Lung (tissue), 12 donors: ENCODE measurements around the gene ALOX12B. TPM values are rescaled to one million over a fixed set of nuclear protein-coding genes. Genes with fewer than 3 reads are reported as not detected.

Source experiments
- ATAC-seq: fragments of 200-7000 bp; cut with Tn5 transposase; one replicate; pipeline ENCODE4 v1.9.1; 2020; ENCODE audit warnings: moderate number of reproducible peaks; ENCODE audit not compliant: insufficient read depth, low FRiP score
- DNase-seq, 3 donors: peaks; one replicate each; pipeline ENCODE4 v3.0.0-alpha.2; 2013 to 2017
- H3K27ac ChIP-seq, 2 donors: one replicate each; pipeline ENCODE4 v1.5.1; 2013; ENCODE audit warnings: mild to moderate bottlenecking in 2 of 2, moderate library complexity in 2 of 2, control low read depth in 1 of 2, inconsistent platforms in 1 of 2, low read depth in 1 of 2, low read length in 1 of 2
- H3K27me3 ChIP-seq, 3 donors: one replicate each; pipeline ENCODE4 v1.5.1; 2013; ENCODE audit warnings: low read length in 2 of 3; ENCODE audit not compliant: control insufficient read depth in 3 of 3, insufficient read depth in 3 of 3
- H3K36me3 ChIP-seq, 4 donors: one replicate each; pipeline ENCODE4 v1.5.1; 2013; ENCODE audit warnings: low read length in 4 of 4, mild to moderate bottlenecking in 1 of 4, moderate library complexity in 1 of 4; ENCODE audit not compliant: control insufficient read depth in 4 of 4, insufficient read depth in 4 of 4
- H3K4me1 ChIP-seq, 5 donors: one replicate each; pipeline ENCODE4 v1.5.1; 2013; ENCODE audit warnings: low read length in 5 of 5, mild to moderate bottlenecking in 2 of 5, moderate library complexity in 1 of 5; ENCODE audit not compliant: control insufficient read depth in 5 of 5, insufficient read depth in 5 of 5
- H3K4me3 ChIP-seq: one replicate; pipeline ENCODE4 v1.5.1; 2013; ENCODE audit warnings: mild to moderate bottlenecking, control low read depth, moderate library complexity
- H3K9ac ChIP-seq, 2 donors: one replicate each; pipeline ENCODE4 v1.5.1; 2013; ENCODE audit warnings: low read length in 2 of 2, control low read depth in 1 of 2; ENCODE audit not compliant: insufficient read depth in 1 of 2
- H3K9me3 ChIP-seq, 4 donors: one replicate each; pipeline ENCODE4 v1.5.1; 2013; ENCODE audit warnings: low read length in 3 of 4, mild to moderate bottlenecking in 1 of 4, moderate library complexity in 1 of 4; ENCODE audit not compliant: control insufficient read depth in 4 of 4, insufficient read depth in 3 of 4
- CTCF ChIP-seq: IDR thresholded peaks from 2 replicates; pipeline ENCODE4 v1.5.1; 2012; ENCODE audit warnings: mild to moderate bottlenecking; ENCODE audit errors: control extremely low read depth, extremely low read depth
- WGBS, 2 donors: extraction: QIAGEN DNeasy Blood & Tissue Kit; methylation state at CpG; one replicate each; pipeline ENCODE4 v1.1.7; 2013; 5-methylcytosine and 5-hydroxymethylcytosine counted together
- polyA plus RNA-seq, 2 donors: library from polyadenylated mRNA; stranded (reverse); fragments of 200-250 nt; gene quantifications; one replicate each; pipeline ENCODE4 v1.2.1, GENCODE V29; 2013
- total RNA-seq, 2 donors: library from RNA; depleted of rRNA in 1 of 2; stranded (reverse); fragments of >200 nt in 1 of 2; gene quantifications; one replicate each; pipeline ENCODE4 v1.2.1, GENCODE V29; 2014 to 2021
- donor health status: control.
- donor health status: control.
- donor health status: Bipolar disorder and iron deficiency.
- donor health status: healthy.
- donor health status: DM: yes; HTN: yes; CAD: no.

ALOX12B gene
- total and polyA plus RNA-seq, 4 donors = 0.06 to 0.48 (median 0.46) TPM; not detected in 1

- 71 to 89% methylated on average over 3 of the region's 3 CpGs for WGBS, 2 donors
- peaks cover 0 to 21% (median 9%) of the 10 kb centered on the region in 3 donors for H3K27me3 ChIP-seq
- no peaks in the 10 kb centered on the region for H3K36me3 ChIP-seq
- H3K9me3 ChIP-seq = no peaks in the 10 kb centered on the region
- DNase-seq (no peak), ATAC-seq (no peak)
- H3K9ac ChIP-seq = no peak overlapping the region
- peaks cover 0 to 6% (median 0%) of the 10 kb centered on the region in 5 donors for H3K4me1 ChIP-seq
- no peak for TF ChIP-seq CTCF
- no peak overlapping the region for H3K4me3 ChIP-seq
- no peak overlapping the region for H3K27ac ChIP-seq
Observed at GRCh38 chr17:8131844-8132441, 44.4 kb upstream of the ALOX12B start.

- no peak for ATAC-seq
- 79 to 87% methylated on average over 14 of the region's 14 CpGs for WGBS, 2 donors
- Histone ChIP-seq H3K36me3 (no peaks in the 10 kb centered on the region), H3K4me3 (no peak overlapping the region), H3K4me1 (peaks cover 0 to 36% (median 18%) of the 10 kb centered on the region in 5 donors), H3K27me3 (peaks cover 0 to 43% (median 26%) of the 10 kb centered on the region in 3 donors), H3K9ac (no peak overlapping the region), H3K9me3 (no peaks in the 10 kb centered on the region), H3K27ac (no peak overlapping the region)
- TF ChIP-seq CTCF = no peak
- no peak for DNase-seq
Observed at GRCh38 chr17:8128125-8128784, 40.7 kb upstream of the ALOX12B start.

GRCh38 chr17:8126491-8127066, 39.1 kb upstream of the ALOX12B start:
- TF ChIP-seq CTCF = no peak
- Histone ChIP-seq H3K27ac (peak overlapping the region; percentile 29 to 51), H3K9ac (peak overlapping the region in 1 of 2 donors; percentile 87), H3K4me3 (peak overlapping the region; percentile 34), H3K36me3 (no peaks in the 10 kb centered on the region), H3K9me3 (no peaks in the 10 kb centered on the region), H3K4me1 (peaks cover 0 to 49% (median 32%) of the 10 kb centered on the region in 5 donors), H3K27me3 (peaks cover 0 to 56% (median 33%) of the 10 kb centered on the region in 3 donors)
- WGBS, 2 donors = 1% methylated on average over 44 to 45 of the region's 45 CpGs
- ATAC-seq (peak; percentile 44), DNase-seq (peak; percentile 58 to 65 (median 62))
